Measurements from ENCODE around the gene LRRC71. TPM values are rescaled to one million over a fixed set of nuclear protein-coding genes. Genes with fewer than 3 reads are reported as not detected.

Gene LRRC71
- total and polyA plus RNA-seq, 7 donors: 0.07 TPM; not detected in 6

DNA sequence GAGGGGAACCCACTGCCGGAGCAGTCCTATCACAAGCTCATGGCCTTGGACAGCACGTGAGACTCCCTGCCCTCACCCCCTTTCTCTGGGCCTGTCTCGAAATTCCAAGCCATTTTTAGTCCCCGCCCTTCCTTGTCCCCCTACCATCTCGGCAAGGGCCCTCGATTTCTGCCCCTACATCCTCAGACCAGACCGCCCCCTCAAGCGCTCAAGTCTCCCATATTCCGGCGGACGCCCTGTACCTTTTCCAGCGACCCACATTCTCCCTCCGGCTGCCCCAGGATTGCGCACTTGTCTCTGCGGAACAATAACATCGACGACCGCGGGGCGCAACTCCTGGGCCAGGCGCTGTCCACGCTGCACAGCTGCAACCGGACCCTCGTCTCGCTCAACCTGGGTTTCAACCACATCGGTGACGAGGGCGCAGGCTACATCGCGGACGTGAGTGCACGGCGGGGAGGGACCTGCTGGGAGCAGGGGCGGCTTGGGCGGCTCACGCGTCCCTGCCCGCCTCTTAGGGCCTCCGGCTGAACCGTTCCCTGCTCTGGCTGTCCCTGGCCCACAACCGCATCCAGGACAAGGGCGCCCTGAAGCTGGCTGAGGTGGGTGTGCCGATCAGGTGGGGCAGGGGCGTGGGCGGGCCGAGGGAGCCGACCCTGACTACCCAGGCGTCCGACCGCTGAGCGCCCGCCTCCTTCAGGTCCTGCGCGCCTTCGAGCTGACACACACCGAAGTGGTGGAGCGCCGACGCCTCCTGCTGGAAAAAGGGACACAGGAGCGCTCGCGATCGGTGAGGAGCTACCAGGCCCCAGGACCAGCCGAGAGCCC is 7.0 kb downstream of the LRRC71 start:
- H3K4me3 ChIP-seq: peak overlapping the region in 3 of 4 donors; percentile 14 to 37 (median 28)
- H3K27ac ChIP-seq: no peak overlapping the region
- DNase-seq: peak; percentile 79
- intact Hi-C loops (cut with DNase I): loop anchor here (10.0 kb wide), 1 partner anchor 93 kb away; no protein-coding TSS in a partner anchor
- no peaks in the 10 kb centered on the region for H3K36me3 ChIP-seq
- H3K27me3 ChIP-seq: peaks cover 35 to 69% (median 51%) of the 10 kb centered on the region in 3 donors
- TF ChIP-seq CTCF (IDR thresholded peaks at IDR 0.05) (peak in 3 of 4 experiments; percentile 22 to 45 (median 42)), EP300 (IDR thresholded peaks at IDR 0.05) (no peak)
- H3K9me3 ChIP-seq: no peaks in the 10 kb centered on the region
- 5% methylated on average over 64 of the region's 64 CpGs for WGBS, 2 donors
- H3K4me1 ChIP-seq: peaks cover 0 to 35% (median 34%) of the 10 kb centered on the region in 4 donors

DNA sequence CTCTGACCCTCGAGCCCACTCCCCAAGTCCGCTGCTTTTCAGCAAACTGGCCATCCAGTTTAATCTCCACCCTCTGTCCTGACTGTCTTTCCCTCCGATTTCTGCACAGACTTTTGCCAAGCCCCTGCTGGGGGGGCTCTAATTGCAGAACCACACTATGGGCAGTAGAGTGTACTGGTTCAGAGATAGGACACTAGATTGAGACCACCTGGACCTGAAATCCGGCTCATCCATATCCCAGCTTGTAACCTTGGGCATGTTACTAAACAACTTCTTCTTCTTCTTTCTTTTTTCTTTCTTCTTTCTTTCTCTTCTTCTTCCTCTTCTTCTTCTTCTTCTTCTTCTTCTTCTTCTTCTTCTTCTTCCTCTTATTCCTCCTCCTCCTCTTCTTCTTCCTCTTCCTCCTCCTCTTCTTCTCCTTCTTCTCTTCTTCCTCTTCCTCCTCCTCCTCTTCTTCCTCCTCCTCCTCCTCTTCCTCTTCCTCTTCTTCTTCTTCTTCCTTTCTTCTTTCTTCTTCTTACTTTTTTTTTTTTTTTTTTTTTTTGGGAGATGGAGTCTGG is 7.7 kb downstream of the LRRC71 start:
- Histone ChIP-seq H3K36me3 (no peaks in the 10 kb centered on the region), H3K27ac (no peak overlapping the region), H3K4me3 (peak overlapping the region in 1 of 4 donors; percentile 28), H3K4me1 (peaks cover 0 to 34% (median 32%) of the 10 kb centered on the region in 4 donors), H3K27me3 (peaks cover 30 to 62% (median 44%) of the 10 kb centered on the region in 3 donors), H3K9me3 (no peaks in the 10 kb centered on the region)
- WGBS, 2 donors: 8 to 12% methylated on average over 4 of the region's 4 CpGs
- TF ChIP-seq POLR2A (IDR thresholded peaks at IDR 0.05) (no peak), CTCF (IDR thresholded peaks at IDR 0.05) (no peak), EP300 (IDR thresholded peaks at IDR 0.05) (no peak), POLR2AphosphoS5 (IDR thresholded peaks at IDR 0.05) (no peak)
- intact Hi-C loops (cut with DNase I): loop anchor here (10.0 kb wide), 1 partner anchor 93 kb away; no protein-coding TSS in a partner anchor
- no peak for DNase-seq

- WGBS, 2 donors: 48 to 65% methylated on average over 6 of the region's 6 CpGs
- Histone ChIP-seq H3K27me3 (peaks cover 14 to 46% (median 28%) of the 10 kb centered on the region in 3 donors), H3K36me3 (no peaks in the 10 kb centered on the region), H3K9me3 (no peaks in the 10 kb centered on the region), H3K27ac (no peak overlapping the region), H3K4me3 (no peak overlapping the region), H3K4me1 (peaks cover 0 to 22% (median 19%) of the 10 kb centered on the region in 4 donors)
- peak; percentile 44 for DNase-seq
- intact Hi-C loops (cut with DNase I): loop anchor here (10.0 kb wide), 1 partner anchor 95 kb away; no protein-coding TSS in a partner anchor
- TF ChIP-seq EP300 (IDR thresholded peaks at IDR 0.05) (no peak), POLR2A (IDR thresholded peaks at IDR 0.05) (no peak), POLR2AphosphoS5 (IDR thresholded peaks at IDR 0.05) (no peak), CTCF (IDR thresholded peaks at IDR 0.05) (no peak)
These were observed 9.3 kb downstream of the LRRC71 start for GRCh38 chr1:156929596-156930238.

DNA sequence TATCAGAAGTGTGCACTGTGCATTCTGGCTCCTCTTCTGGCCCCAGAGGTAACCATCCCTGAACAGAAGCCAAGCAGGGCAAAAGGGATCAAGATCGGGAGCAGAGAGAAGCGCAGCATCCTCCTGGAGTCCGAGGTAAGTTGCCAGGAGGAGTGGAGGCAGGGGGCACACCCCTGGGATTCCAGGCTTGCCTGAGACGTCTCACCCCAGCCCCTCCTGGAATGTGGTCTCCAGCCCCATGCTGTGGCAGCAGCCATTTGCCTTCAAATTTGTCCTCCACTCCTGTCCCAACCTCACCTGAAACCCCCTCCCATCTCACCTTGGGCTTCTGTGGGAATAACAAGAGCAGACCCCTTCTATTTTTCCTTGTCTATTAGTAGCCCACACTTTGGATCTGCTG is 10.1 kb downstream of the LRRC71 start:
- Histone ChIP-seq H3K9me3 (no peaks in the 10 kb centered on the region), H3K27ac (no peak overlapping the region), H3K27me3 (peaks cover 13 to 38% (median 20%) of the 10 kb centered on the region in 3 donors), H3K4me3 (no peak overlapping the region), H3K4me1 (peaks cover 0 to 22% (median 19%) of the 10 kb centered on the region in 4 donors), H3K36me3 (peaks cover 0 to 7% (median 3%) of the 10 kb centered on the region in 4 donors)
- intact Hi-C loops (cut with DNase I): no loop called here
- 41 to 72% methylated on average over 4 of the region's 4 CpGs for WGBS, 2 donors
- peak; percentile 35 for DNase-seq
- TF ChIP-seq EP300 (IDR thresholded peaks at IDR 0.05): no peak
- no peak for TF ChIP-seq POLR2A (IDR thresholded peaks at IDR 0.05)
- TF ChIP-seq POLR2AphosphoS5 (IDR thresholded peaks at IDR 0.05): no peak
- no peak for TF ChIP-seq CTCF (IDR thresholded peaks at IDR 0.05)
